ENCODE results near the gene FGFRL1. TPM values are rescaled to one million over a fixed set of nuclear protein-coding genes. Genes with fewer than 3 reads are reported as not detected.

The FGFRL1 gene
- polyA plus RNA-seq, 1 experiment: 11.2 TPM

DNA sequence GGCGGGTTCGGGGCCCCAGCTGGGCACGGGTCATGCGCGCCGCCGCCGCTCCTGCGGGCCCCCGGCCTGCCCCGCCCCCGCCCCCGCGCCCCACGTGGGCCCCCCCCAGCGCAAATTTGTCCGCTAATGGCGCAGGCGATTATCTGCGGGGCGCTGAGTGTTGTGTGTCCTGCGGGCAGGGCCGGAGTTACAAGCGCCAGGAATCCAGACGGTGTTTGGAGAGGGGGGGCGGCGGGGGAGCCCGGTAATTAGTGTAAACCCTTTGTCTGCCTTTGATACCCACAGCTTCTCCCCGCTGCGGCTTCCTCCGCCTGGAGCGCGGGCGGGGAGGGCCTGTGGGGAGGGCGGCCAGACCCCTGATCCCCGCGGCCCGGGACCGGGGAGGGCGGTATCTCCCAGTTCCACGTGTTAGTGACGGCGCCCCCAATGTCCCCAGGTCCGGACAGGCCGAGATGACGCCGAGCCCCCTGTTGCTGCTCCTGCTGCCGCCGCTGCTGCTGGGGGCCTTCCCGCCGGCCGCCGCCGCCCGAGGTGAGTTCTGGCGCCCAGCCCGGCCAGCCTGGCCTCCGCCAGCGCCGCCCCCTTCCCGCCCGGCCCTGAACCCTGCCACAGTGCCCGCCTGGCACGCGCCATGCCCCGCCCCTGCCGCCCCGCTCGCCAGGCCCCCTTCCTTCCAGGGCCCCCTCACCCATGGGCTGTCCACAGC, 761 bp downstream of the FGFRL1 start:
- CTCF ChIA-PET: no interaction called here
- POLR2A ChIA-PET: no interaction called here
- Histone ChIP-seq H3K27ac (ENCODE audit: low read depth, low read length) (no peak overlapping the region), H3K4me3 (ENCODE audit: low read depth, low read length) (peak overlapping the region; percentile 58), H3K9me3 (ENCODE audit: control insufficient read depth, insufficient read depth, low read length) (peaks cover 4% of the 10 kb centered on the region; the same call in 1 of the 2 replicates), H3K27me3 (ENCODE audit: control insufficient read depth, insufficient read depth, low read length) (peaks cover 19% of the 10 kb centered on the region)
- DNase-seq (ENCODE audit: low read depth, low spot score): no peak
- TF ChIP-seq, protein P1, sequence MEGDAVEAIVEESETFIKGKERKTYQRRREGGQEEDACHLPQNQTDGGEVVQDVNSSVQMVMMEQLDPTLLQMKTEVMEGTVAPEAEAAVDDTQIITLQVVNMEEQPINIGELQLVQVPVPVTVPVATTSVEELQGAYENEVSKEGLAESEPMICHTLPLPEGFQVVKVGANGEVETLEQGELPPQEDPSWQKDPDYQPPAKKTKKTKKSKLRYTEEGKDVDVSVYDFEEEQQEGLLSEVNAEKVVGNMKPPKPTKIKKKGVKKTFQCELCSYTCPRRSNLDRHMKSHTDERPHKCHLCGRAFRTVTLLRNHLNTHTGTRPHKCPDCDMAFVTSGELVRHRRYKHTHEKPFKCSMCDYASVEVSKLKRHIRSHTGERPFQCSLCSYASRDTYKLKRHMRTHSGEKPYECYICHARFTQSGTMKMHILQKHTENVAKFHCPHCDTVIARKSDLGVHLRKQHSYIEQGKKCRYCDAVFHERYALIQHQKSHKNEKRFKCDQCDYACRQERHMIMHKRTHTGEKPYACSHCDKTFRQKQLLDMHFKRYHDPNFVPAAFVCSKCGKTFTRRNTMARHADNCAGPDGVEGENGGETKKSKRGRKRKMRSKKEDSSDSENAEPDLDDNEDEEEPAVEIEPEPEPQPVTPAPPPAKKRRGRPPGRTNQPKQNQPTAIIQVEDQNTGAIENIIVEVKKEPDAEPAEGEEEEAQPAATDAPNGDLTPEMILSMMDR (IDR thresholded peaks at IDR 0.05; ENCODE audit: low read depth, low read length): no peak

DNA sequence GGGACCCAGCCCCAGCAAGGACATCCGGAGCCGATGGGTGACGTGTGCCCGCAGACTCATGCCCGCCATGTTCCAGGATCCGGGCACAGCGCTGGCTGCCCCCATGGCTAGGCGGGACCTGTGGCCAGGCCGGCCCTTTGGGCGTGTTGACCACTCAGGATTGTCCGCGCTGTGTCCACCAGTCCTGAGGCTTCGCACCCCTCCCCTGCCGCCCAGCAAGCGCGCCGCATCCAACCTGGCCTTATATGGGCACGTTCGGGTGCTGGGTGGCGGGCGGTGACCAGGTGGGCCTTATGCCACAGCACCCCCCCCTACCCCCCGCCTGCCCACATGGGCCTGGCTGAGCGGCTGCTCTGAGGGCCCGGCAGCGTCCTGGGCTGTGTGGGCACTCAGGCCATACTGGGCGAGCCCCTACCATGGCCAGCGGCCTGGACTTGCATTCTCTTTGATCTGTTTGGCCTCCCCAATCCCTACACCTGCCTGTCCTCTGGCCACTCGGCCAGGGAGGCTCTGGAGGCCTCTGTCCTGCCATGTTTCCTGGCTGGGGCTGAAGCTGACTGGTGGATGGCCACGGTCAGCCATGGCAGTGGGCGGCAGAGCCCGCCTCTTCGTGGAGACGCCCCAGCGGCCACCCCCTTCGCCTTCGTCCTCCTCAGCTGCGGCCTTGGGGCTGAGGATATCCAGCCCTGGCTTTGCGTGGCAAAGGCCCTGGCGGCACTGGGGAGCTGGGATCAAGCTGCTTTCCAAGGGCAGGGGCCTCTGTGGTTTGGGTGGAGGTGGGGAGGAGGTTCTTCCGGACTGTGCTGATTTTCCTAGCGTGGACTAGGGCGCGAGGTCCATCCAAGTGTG, 2.0 kb downstream of the FGFRL1 start:
- ChIA-PET CTCF (no interaction called here), POLR2A (no interaction called here)

DNA sequence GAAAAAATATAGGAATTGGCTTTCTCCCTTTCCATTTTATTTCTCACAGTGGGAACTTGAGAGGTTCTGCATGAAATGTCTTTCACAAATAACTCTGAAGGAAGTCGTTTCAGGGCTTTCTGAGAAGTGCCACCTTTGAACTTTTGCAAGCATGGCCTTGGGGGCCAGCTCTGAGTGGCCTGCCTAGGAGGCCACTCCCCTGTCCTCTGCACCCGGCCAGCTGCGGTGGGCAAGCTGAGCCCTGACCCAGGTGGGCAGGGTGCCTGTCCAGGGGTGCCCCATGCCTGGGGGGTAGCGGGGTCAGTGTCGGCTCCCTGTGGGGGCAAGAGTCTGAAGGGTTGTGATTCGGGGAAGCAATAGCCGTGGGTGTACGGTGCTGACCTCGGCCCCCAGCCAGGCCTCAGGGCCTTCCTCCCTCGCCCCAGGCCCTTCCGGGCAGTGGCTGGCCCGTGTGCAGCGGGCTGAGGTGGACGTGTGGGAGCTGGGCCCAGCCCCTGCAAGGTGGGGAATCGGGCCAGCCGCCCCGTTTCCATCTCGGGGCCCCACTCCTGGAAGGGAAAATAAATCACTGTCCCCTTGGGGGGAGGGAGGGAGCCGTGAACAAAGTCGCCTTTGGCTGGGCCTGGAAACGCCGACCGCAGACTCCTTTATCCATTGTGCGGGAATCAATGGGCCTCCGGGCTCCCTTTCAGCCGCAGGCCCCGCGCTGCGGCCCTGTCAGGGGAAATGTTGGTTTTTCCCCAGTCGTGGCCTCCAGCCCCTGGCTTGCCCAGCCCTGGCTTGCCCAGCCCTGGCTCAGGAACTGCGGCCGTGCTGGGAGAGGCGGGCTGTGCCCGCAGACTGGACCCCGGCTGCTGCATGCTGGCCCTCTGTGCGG, 3.1 kb downstream of the FGFRL1 start:
- H3K4me3 ChIP-seq (ENCODE audit: low read depth, low read length): no peak overlapping the region
- DNase-seq (ENCODE audit: low read depth, low spot score): no peak
- H3K9me3 ChIP-seq (ENCODE audit: control insufficient read depth, insufficient read depth, low read length): no peaks in the 10 kb centered on the region; the same call in 1 of the 2 replicates
- no peak overlapping the region for H3K27ac ChIP-seq (ENCODE audit: low read depth, low read length)
- TF ChIP-seq, protein P1 (IDR thresholded peaks at IDR 0.05; ENCODE audit: low read depth, low read length): no peak
- H3K27me3 ChIP-seq (ENCODE audit: control insufficient read depth, insufficient read depth, low read length): no peaks in the 10 kb centered on the region
- CTCF ChIA-PET: no interaction called here
- POLR2A ChIA-PET: no interaction called here

More for the DNA sequence above, 2.0 kb downstream of the FGFRL1 start:
- Histone ChIP-seq H3K27ac (ENCODE audit: low read depth, low read length) (no peak overlapping the region), H3K9me3 (ENCODE audit: control insufficient read depth, insufficient read depth, low read length) (peaks cover 4% of the 10 kb centered on the region; the same call in 1 of the 2 replicates), H3K27me3 (ENCODE audit: control insufficient read depth, insufficient read depth, low read length) (peaks cover 8% of the 10 kb centered on the region), H3K4me3 (ENCODE audit: low read depth, low read length) (no peak overlapping the region)
- TF ChIP-seq, protein P1 (IDR thresholded peaks at IDR 0.05; ENCODE audit: low read depth, low read length): no peak
- no peak for DNase-seq (ENCODE audit: low read depth, low spot score)

DNA sequence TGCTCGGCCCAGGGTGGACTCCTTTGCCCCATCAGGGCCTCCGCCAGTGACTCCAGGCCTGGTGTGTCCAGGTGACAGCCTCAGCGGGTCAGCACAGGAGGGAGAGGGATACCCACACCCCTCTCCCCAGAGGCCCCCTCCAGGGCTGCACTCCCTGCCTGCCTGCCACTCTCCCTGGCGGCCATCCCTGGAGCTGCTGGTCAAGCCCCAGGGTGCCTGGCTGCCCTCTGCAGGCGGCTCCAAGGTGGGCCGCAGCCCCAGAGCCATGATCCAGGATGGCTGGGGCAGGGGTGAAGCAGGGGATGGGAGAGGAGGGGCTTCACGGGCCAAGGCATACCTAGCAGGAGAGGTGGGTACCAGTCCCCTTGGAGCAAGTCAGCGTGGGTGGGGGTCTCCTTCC, 3.8 kb downstream of the FGFRL1 start:
- ChIA-PET POLR2A (no interaction called here), CTCF (no interaction called here)
- H3K4me3 ChIP-seq (ENCODE audit: low read depth, low read length): no peak overlapping the region
- TF ChIP-seq, protein P1 (IDR thresholded peaks at IDR 0.05; ENCODE audit: low read depth, low read length): no peak
- H3K27me3 ChIP-seq (ENCODE audit: control insufficient read depth, insufficient read depth, low read length): no peaks in the 10 kb centered on the region
- H3K27ac ChIP-seq (ENCODE audit: low read depth, low read length): no peak overlapping the region
- H3K9me3 ChIP-seq (ENCODE audit: control insufficient read depth, insufficient read depth, low read length): no peaks in the 10 kb centered on the region; the same call in 1 of the 2 replicates
- DNase-seq (ENCODE audit: low read depth, low spot score): no peak
